ENCODE results near the gene RIPPLY1.
"Not testable (repeated sequence)": the region's sequence is repeated elsewhere in the genome, so short reads cannot be mapped to it uniquely, and the experiment has no call there.

RIPPLY1 gene

DNA sequence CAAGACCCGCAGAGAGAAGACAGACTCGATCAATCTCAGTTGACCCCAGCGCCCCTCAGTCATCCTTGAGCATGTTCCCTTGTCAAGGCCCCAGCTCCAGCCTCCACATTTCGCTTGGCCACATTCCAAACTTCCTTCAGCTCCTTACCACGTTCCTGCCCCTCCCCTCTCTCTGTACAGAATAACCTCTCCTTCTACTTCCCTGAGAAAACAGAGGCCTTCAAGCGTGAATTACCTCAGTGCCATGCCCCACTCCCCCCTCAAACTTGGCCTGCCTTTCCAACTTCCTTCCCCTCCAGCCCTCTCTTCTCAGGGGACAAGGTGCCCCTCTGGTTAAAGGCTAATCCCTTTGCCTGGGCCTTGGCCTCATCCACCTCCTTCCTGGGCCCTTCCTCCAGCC is 3.2 kb upstream of the RIPPLY1 start:
- DNase-seq (ENCODE audit: low read depth), result no peak

DNA sequence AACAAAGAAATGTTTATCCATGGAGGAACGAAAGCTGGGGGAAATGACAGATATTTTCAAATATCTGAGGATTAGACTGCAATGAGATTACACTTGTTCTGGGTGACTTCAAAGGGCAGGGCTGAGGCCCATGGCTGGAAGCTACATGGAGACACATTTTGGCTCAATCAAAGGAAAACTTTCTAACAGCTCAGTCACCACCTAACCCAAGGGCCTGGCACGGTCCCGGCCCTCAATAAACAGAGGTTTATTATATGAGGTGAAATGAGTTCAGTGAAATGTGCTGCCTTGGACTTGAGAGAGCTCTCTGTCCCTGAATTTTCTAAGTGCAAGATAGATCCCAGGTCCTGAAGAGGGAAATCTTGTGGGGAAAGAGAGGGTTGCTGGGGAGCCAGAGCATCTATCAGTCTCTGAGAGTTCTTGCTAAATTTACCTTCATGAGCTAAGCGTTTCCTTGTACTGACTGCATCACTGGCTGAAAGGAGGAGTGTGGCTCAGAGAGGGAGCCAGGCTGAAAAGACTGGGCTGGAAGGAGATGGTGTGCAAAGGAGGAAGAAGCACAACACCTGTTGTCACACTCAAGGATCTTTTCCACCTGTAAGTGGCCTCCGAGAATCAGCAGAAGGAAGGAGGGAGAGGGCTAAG is 2.0 kb upstream of the RIPPLY1 start:
- no peak for DNase-seq (ENCODE audit: low read depth)

DNA sequence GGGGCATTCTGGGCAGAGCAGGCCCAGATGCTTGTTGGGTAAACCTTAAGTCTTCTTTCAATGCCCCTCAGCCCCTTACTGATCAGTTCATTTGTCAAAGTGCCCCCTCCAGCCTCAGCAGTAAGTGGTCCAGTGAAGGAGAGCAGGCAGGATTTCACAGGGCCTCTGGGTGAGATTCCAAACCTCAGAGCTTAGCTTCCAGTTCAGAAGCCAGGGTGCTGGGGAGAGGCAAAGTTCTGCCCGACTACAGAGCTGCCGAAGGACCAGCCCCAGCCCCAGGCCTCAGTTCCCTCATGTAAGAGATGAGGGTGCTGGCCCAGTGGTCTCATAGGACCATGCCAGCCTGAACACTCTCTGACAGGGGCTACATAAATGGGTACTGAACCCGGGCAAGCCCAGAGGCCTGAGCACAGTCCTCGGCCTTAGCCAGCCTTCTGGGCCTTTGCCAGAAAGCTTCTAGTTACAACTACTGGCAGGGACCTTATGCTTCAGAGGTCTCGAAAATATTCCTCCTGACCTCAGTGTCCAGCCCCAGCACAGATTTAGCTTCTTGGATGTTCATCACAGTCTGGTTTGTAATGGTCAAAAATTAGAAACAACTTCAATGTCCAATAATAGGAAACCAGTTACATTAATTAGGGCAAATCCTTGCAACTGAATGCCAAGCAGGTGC is 851 bp upstream of the RIPPLY1 start:
- DNase-seq (ENCODE audit: low read depth), result no peak

DNA sequence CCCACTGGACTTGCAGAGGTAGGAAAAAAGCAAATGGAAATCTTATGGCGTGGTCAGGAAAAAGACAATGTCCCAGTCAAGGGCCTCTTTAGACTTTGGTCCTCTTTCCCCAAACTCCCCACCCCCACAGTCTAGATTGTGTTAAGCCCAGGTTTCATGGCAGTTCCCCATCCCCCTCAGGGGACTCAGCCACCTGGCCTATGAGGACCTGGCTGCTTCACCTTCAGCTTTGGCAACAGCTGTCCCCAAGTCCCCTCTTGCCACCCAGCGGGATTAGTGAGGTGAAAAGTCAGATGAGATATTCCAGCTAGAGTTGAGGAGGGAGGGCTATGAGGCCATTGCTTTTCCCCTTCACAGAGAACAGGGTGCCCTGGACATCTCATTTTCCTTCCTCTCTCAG is 457 bp downstream of the RIPPLY1 start:
- DNase-seq (ENCODE audit: low read depth), result no peak

DNA sequence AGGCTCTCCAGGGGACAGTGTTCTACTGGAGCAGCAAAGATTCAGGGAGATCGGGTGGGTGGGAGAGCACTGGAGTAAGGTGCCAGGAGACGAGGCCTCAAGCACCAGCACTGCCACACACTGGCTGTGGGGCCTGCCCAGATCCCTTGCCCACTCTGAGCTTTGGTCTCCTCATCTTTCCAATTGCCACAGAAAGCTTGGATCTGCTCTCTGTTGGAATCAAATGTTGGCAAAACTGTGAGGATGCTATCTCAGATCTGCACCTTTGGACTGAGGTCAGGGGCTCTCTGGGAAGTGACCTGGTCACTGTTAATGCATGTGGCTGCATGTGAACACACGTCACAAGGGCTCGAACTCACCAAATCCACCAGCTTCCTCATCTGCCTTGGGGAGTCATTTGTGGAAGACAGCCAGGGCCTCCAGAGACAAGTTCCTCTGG is 1.3 kb downstream of the RIPPLY1 start:
- no peak for DNase-seq (ENCODE audit: low read depth)

DNA sequence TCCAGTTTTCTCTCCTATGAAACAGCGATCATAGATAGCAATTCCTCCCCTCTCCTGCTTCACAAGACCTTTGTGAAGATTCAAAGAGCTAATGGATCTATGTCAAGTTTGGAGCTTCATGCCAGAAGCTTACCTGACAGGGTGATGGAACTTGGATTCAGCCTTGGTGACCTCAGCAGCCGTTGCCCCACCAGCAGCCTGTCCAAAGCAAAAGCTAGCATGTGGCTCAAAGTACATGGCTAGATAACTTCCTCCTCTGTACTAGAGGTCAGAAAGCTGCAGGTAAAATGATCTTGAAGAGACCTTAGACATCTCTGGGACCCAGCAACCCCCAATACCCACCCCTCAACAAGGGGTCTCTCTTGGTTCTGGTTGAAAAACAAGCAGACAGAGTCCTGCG is 1.8 kb downstream of the RIPPLY1 start:
- no peak for DNase-seq (ENCODE audit: low read depth)

DNA sequence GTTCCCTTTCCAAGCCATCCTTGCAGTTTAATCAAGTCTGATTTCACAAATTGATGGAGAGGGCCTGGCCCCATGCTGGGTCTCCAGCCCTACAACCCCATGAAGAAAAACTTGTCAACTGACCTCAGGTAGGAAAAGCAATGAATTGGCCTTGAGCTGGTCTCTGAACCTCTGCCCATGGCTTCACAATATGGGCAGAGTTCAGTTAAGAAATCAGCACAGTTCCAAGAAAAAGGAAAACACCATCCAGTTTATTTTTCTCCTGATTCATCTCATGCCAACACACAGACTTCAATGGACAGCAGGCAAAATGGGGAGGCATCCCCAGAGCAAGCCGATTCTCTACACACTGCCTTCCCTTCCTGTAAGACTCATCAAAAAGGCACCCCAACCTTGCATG is 3.3 kb downstream of the RIPPLY1 start:
- no peak for DNase-seq (ENCODE audit: low read depth)

DNA sequence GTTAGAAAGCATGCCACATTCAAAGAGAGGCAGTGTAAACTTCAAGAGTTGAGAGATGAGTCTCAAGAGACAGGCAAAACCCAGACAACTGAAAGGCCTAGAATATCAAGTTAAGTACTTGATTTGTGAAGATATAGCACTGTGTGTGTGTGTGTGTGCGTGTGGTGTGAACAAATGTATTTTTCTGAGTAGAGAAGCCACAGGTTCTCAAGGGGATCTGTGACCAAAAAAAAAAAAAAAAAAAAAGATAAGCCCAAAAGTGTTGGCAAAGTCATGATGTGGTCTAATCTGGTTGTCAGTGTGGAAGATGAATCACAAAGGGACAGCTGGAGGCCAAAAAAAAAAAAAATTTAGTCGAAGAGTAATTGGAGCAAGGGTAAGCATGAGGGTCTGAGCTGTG is 3.9 kb downstream of the RIPPLY1 start:
- no peak for DNase-seq (ENCODE audit: low read depth)

DNA sequence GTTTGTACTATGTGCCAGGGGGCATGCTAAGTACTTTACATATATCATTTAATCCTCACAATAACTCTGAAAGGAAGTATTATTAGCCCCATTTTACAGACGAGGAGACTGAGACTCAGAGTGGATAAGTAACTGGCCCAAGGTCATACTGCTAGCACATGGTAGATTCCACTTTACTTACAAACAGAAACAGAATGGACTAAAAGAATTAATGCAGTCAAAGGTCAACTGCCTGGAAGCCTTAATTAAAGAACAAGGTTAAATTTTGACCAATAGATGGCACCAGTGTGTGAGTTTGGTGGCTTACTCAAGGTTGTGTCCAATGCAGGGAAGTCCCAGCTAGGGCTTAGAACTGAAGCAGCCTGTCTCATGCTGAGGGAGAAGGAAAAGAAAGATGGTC is 4.7 kb downstream of the RIPPLY1 start:
- no peak for DNase-seq (ENCODE audit: low read depth)

DNA sequence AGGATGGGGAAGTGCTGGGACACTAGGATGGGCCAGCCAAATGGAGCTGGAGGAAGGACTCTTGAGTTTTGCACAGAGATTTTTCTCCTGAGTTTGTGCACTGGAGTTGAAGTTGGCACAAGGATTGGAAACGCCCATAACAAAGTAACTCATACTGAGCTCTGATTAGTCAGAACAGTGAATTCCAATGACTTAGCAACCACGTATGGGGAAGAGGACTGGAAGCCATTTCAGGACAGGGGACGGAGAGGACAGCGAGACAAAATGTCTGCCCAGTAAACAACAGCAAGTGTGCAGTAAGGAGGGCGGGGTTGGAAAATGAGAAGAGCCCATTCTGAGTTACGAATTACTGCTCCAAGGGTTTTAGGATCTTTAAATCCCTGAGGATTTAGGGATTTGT is 5.9 kb downstream of the RIPPLY1 start:
- DNase-seq (ENCODE audit: low read depth), result no peak

DNA sequence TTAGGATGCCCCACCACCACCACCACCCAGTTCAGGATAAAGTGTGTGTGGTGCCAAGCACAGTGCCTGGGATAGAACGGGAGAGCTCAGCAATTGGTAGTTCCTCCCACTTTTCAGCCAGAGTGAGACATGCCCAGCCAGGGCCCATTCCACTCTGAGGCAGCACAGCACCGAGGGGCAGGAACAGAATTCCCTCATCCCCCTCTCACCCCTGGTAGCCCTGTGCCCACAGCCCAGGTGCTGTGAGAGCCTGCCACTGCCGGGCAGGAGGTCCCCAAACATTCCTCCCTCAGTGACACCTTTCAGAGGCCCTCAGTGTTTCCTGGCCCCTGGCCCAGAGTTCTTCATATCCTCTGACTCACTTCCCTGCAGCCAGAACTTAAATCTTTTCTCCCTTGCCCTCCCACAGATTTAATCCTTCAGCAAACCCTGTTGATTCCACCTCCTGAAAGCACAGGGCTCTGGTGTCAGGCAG is 8.1 kb downstream of the RIPPLY1 start:
- DNase-seq (ENCODE audit: low read depth), result no peak

DNA sequence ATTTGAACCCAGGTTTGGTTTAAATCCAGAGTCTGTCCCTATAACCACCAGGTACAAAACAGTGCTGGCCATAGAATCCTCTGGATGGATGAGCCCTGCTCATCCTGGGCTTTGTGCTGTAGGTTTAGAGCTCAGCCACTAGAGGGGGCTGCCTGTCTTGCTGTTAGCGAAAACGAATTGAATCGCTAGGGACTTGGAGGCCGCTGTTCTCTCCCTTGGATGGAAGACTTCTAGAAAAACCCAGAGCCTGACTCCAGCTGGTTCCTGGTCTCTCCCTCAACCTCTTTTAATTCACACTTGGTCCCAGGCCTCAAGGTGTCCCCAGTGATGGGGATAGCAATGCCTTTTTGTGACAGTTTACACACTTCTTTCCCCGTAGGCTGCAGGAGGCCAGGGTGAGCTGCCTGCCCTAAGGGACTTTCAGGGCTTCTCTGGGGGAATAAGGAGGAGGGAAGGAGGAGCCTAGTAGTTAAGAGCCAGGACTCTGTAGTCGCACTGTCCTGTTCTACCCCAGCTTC is 8.7 kb downstream of the RIPPLY1 start:
- DNase-seq (ENCODE audit: low read depth), result no peak

DNA sequence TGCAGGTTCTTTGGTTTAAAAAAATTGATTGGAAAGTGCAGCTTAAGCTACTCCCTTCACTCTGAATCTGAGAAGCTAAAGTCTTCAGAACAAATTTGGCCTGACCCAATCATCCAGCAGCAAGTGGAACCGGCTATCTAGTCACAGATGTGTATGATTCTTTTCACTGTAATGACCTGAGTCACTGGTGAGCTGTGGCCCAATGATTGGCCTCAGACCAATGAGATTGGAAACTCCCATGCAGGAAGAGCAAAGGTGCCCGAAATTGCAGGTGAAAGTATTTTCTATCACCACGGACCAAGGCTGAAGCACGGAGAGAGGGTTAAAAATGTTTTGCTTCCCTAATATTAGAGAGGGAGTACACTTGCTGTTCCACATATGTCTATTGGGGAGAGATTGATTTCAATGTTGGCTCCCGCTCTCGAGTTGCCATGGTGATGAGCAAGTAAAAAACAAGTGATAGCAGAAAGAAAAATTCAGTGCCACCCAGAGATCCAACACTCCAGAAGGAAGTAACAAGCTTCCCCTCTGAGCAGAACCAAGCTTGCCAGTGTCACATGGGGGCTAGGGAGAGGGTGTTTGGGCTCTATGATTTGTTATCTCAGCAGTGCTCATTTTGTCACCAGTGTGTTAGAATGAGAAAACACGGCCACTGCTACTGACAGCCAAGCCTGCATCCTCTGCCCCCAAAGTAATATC is 11.2 kb downstream of the RIPPLY1 start:
- DNase-seq (ENCODE audit: low read depth), result no peak

DNA sequence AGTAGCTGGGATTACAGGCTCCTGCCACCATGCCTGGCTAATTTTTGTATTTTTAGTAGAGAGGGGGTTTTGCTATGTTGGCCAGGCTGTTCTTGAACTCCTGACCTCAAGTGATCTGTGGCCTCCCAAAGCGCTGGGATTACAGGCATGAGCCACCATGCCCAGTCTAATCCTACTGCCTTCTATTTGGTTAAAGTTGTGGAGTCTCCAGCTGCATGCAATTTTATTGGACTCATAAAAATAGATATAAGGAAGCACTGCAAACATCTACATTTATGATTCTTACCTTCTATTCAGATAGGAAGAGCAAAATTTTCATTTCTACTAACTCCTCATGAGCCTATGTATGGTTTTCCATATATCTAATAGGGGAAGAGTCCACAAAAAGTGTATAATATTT is 13.7 kb downstream of the RIPPLY1 start:
- DNase-seq (ENCODE audit: low read depth), result no peak

DNA sequence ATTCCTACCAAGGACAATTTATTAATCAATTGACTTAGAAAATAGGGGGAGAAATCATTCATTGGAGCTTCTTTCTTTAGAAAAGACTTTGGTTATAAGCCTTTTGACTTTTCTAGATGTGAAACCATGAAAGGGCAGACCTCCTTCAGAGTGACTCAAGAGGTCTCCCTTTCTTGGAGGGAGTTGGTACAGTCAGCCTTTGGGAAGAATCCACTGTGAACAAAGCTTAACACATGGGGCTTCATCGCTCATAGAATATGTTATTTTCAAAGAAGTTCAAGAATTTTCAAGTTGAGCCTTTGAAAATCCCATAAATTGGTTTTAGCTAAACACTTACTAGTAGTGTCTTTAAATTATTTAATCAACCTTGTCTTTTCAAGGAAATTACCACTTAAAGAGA is 28.0 kb downstream of the RIPPLY1 start:
- no peak for DNase-seq (ENCODE audit: low read depth)

DNA sequence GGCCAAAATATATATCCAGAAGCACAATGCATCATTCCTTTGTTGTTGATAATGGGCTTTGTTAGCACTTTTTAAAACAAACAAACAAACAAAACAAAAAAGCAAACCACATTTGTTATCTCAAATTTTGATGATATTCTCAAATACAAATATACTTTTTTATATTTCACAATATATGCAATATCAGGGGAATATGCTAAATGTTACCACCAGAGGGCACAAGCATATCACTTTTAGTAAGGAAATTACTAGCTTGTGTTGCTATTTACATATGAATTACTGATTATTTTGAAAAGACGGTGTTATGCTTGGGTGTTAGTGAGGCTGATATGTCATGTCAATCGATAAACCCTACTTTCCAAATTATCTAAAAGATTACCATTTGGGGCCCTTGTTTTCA is 29.1 kb downstream of the RIPPLY1 start:
- DNase-seq (ENCODE audit: low read depth), result no peak

DNA sequence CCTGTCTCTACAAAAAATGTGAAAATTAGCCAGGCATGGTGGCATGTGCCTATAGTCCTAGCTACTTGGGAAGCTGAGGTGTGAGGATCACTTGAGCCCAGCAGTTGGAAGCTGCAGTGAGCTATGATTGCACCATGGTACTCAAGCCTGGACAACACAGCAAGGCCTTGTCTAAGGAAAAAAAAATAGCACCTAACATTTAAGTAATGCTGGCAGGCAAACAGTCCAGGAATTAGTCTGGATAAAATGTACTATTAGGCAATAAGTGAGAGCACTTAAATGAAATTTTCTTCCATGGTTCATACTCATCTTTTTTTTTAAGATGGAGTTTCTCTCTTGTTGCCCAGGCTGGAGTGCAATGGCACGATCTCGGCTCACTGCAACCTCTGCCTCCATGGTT is 30.3 kb downstream of the RIPPLY1 start:
- DNase-seq (ENCODE audit: low read depth), result not testable (repeated sequence)

DNA sequence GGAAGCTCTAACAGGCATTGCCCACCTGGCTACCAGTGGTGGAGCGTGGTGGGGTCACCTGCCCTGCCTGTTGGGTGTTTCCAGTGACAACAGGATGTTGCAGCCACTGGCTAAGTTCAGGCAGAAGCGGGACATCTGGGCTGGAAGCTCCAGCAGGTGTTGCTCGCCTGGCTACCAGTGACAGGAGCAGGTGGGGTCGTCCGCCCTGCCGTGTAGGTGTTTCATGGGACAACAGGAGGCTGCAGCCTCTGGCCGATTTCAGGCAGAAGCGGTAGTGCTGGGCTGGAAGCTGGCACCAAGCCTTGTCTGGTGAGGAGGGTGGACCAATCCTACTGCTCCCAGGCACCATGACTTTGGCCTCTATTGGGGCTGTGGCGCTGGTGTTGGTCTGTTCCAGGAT is 39.4 kb downstream of the RIPPLY1 start:
- DNase-seq (ENCODE audit: low read depth), result no peak

DNA sequence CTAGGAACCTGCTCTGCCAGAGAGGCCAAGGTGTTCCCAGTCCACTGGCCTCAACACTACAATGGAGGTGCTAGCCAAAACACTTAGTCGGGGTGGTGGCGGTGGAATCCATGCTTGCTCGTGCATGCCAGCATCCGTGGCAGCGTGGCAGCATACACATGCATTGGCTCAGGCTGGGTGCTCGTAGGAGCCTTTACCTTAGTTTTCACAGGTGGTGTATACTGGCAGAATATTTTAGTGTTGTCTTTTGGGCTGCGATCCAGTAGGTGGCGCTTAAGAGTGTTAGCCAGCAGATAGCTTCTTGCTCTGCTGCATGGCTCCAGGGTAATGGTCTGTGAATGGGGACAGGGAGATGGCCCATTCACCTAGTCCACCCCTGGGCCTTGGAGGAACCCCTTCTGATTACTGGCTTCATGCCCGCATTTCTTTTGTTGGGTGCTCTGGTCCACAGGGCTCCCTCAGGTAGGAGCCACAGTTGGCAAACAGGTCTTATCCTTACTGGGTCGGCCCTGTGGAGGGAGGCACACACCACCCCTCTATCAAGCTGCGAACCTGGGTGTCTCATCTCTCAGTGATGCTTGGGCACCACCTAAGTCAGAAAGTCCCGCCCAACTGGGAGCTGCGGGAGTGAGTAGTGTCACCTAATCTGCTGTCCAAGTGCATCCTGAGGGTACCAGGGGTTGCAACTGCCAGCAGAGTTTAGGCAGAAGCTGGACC is 40.0 kb downstream of the RIPPLY1 start:
- DNase-seq (ENCODE audit: low read depth), result no peak
